K562 (cell line): ENCODE data around the gene FAM240A. TPM values are rescaled to one million over a fixed set of nuclear protein-coding genes. Genes with fewer than 3 reads are reported as not detected.
"Not testable (repeated sequence)": the region's sequence is repeated elsewhere in the genome, so short reads cannot be mapped to it uniquely, and the experiment has no call there.

Experiments used
- ATAC-seq: fragments of 200-7000 bp; cut with Tn5 transposase; 3 replicates; pipeline ENCODE4 v1.9.1; 2020; ENCODE audit warnings: moderate library complexity
- BruUV-seq: library from RNA; stranded (reverse); fragments of 400-500 nt; replicated peaks from 2 replicates; lab custom pipeline; 2021; lab: Mats Ljungman, UMichigan
- CTCF ChIA-PET: fragments of 300-600 bp; formaldehyde crosslinking; extraction: SDS; loops from one replicate; lab custom pipeline; 2021; ENCODE audit warnings: low intra/inter-chr PET ratio; lab: Yijun Ruan, JAX
- POLR2A ChIA-PET: fragments of 300-600, 350-650 bp; sonication (Branson Sonifier 250); formaldehyde crosslinking; extraction: SDS; loops from one replicate; lab custom pipeline; 2021; ENCODE audit warnings: antibody characterized with exemption, inconsistent platforms; lab: Yijun Ruan, JAX
- DNase-seq, 4 experiments: peaks; one replicate each; pipeline versions ENCODE4 v3.0.0 to v3.0.0-alpha.2; 2011 to 2018; ENCODE audit warnings: low spot score in 3 of 4, mixed read lengths in 3 of 4; ENCODE audit errors: extremely low read depth in 1 of 4
- FAIRE-seq: peaks from 2 replicates; lab custom pipeline; 2011; peaks lifted over from hg19 to GRCh38; lab: Jason Lieb, UNC
- H2AFZ ChIP-seq: 2 replicates; pipeline ENCODE4 v1.6.0; 2011; ENCODE audit warnings: low read depth, low read length, control low read depth, inconsistent platforms
- H3K27ac ChIP-seq: fragments of 200-600 bp; 3 replicates; pipeline ENCODE4 v1.8.0; 2011; ENCODE audit warnings: low read depth, mild to moderate bottlenecking, control low read depth, inconsistent platforms, low read length, moderate library complexity, mixed read lengths; ENCODE audit errors: extremely low read depth
- H3K27me3 ChIP-seq, 2 experiments: fragments of 300-600 bp in 1 of 2; 2 replicates in 1 of 2; 3 replicates in 1 of 2; pipeline versions ENCODE4 v1.6.0 to v1.8.0; 2011; ENCODE audit warnings: inconsistent platforms in 2 of 2, low read length in 2 of 2, mild to moderate bottlenecking in 1 of 2, mixed read lengths in 1 of 2, moderate library complexity in 1 of 2; ENCODE audit not compliant: control insufficient read depth in 2 of 2, insufficient read depth in 2 of 2
- H3K36me3 ChIP-seq: fragments of 300-600 bp; 3 replicates; pipeline ENCODE4 v1.8.0; 2011; ENCODE audit warnings: mild to moderate bottlenecking, low read length, inconsistent platforms; ENCODE audit not compliant: control insufficient read depth, insufficient read depth
- H3K4me1 ChIP-seq, 2 experiments: fragments of 200-600 bp in 1 of 2; replicated peaks in 1 of 2; 2 replicates in 1 of 2; 3 replicates in 1 of 2; pipeline versions ENCODE4 v1.5.1 to v1.8.0; 2011; ENCODE audit warnings: inconsistent platforms in 2 of 2, low read length in 2 of 2, mild to moderate bottlenecking in 1 of 2, mixed read lengths in 1 of 2, moderate library complexity in 1 of 2; ENCODE audit not compliant: control insufficient read depth in 2 of 2, insufficient read depth in 2 of 2
- H3K4me2 ChIP-seq: 2 replicates; pipeline ENCODE4 v1.6.1; 2011; ENCODE audit warnings: low read length, control low read depth, inconsistent platforms, mixed read lengths; ENCODE audit not compliant: insufficient read depth
- H3K4me3 ChIP-seq: fragments of 200-600 bp; sonication (generic), shearing (Covaris generic); 2 replicates; pipeline ENCODE4 v1.5.1; 2016; ENCODE audit warnings: control low read depth, inconsistent platforms
- H3K79me2 ChIP-seq: fragments of 200-600 bp; 3 replicates; pipeline ENCODE4 v1.8.0; 2011; ENCODE audit warnings: low read length, inconsistent platforms; ENCODE audit not compliant: control insufficient read depth, insufficient read depth
- H3K9ac ChIP-seq, 2 experiments: 2 replicates each; pipeline versions ENCODE4 v1.6.0 to v1.6.1; 2011; ENCODE audit warnings: low read depth in 2 of 2, low read length in 2 of 2, control low read depth in 1 of 2, inconsistent platforms in 1 of 2, mild to moderate bottlenecking in 1 of 2, mixed read lengths in 1 of 2; ENCODE audit not compliant: insufficient read depth in 1 of 2
- H3K9me1 ChIP-seq: one replicate; pipeline ENCODE4 v1.6.0; 2011; ENCODE audit warnings: inconsistent platforms, mild to moderate bottlenecking, low read length, moderate library complexity; ENCODE audit not compliant: control insufficient read depth, insufficient read depth
- H3K9me3 ChIP-seq: replicated peaks from 2 replicates; pipeline ENCODE4 v1.5.1; 2011; ENCODE audit warnings: low read depth, low read length, inconsistent platforms; ENCODE audit not compliant: control insufficient read depth, insufficient read depth
- H4K20me1 ChIP-seq: replicated peaks from 2 replicates; pipeline ENCODE4 v1.6.1; 2011; ENCODE audit warnings: low read length, inconsistent platforms, mixed read lengths; ENCODE audit not compliant: control insufficient read depth, insufficient read depth
- CTBP1 ChIP-seq: fragments of 450-650 bp; IDR thresholded peaks from 2 replicates; pipeline ENCODE4 v1.6.1; 2016; ENCODE audit warnings: borderline replicate concordance
- DDX20 ChIP-seq: fragments of 450-650 bp; IDR thresholded peaks from 2 replicates; pipeline ENCODE4 v1.6.1; 2016; ENCODE audit warnings: missing genetic modification characterization, low read depth, mild to moderate bottlenecking, missing compliant biosample characterization, moderate library complexity
- HLTF ChIP-seq: fragments of 450-650 bp; IDR thresholded peaks from 2 replicates; pipeline ENCODE4 v1.6.1; 2016
- HSF4 ChIP-seq: fragments of 250-450 bp; sonication (Bioruptor Pico); IDR thresholded peaks from 2 replicates; pipeline ENCODE4 v2.1.2; 2022; ENCODE audit warnings: mild to moderate bottlenecking, moderate library complexity, borderline replicate concordance
- KAT8 ChIP-seq: fragments of 450-650 bp; IDR thresholded peaks from 2 replicates; pipeline ENCODE4 v1.6.1; 2016; ENCODE audit warnings: low read depth, mild to moderate bottlenecking
- RFX7 ChIP-seq: fragments of 250-450 bp; sonication (Bioruptor Pico); IDR thresholded peaks from 2 replicates; pipeline ENCODE4 v1.5.1; 2021; ENCODE audit warnings: mild to moderate bottlenecking
- SIX5 ChIP-seq, 2 experiments: IDR thresholded peaks; 2 replicates each; pipeline ENCODE4 v1.6.1; 2011; ENCODE audit warnings: low read length in 2 of 2, borderline replicate concordance in 1 of 2, low read depth in 1 of 2, mild to moderate bottlenecking in 1 of 2, moderate library complexity in 1 of 2; ENCODE audit not compliant: insufficient read depth in 1 of 2
- SOX6 ChIP-seq: fragments of 450-650 bp; IDR thresholded peaks from 2 replicates; pipeline ENCODE4 v1.6.1; 2014; ENCODE audit warnings: mild to moderate bottlenecking
- STAT5B ChIP-seq: fragments of 250-450 bp; sonication (Bioruptor Pico); IDR thresholded peaks from 2 replicates; pipeline ENCODE4 v1.8.0; 2021; ENCODE audit warnings: mild to moderate bottlenecking, inconsistent platforms
- ZNF830 ChIP-seq: fragments of 250-450 bp; sonication (Bioruptor Pico); IDR thresholded peaks from 2 replicates; pipeline ENCODE4 v1.5.0; 2021; ENCODE audit warnings: mild to moderate bottlenecking
- WGBS: fragments of 100-300 bp; shearing (Covaris generic); methylation state at CpG from one replicate; pipeline ENCODE4 v1.1.6; 2016; ENCODE audit warnings: low coverage, mixed read lengths; ENCODE audit not compliant: insufficient coverage; ENCODE audit errors: missing lambda C conversion rate; 5-methylcytosine and 5-hydroxymethylcytosine counted together
- in situ Hi-C: fragments of 300-500 bp; cut with MboI; formaldehyde crosslinking; loops from 4 replicates; pipeline ENCODE4 v1.15.0; 2018; ENCODE audit warnings: inconsistent platforms, mixed read lengths
- intact Hi-C: fragments of 100-400 bp; cut with micrococcal nuclease; formaldehyde crosslinking; loops from 2 replicates; pipeline ENCODE4 v1.14.2; 2022
- polyA plus RNA-seq, 8 experiments: library from polyadenylated mRNA; depleted of rRNA in 4 of 8; stranded (reverse) in 5 of 8; unstranded in 3 of 8; fragments of >200 nt; fragmentation: Nextera tagmentation in 2 of 8; fragmentation: Illumina TruSeq in 1 of 8; extraction: Ambion mirVana in 2 of 8; extraction: Trizol in 1 of 8; gene quantifications; 2 replicates each; pipeline versions ENCODE4 v1.2.1 to v1.2.3, GENCODE V29; 2011 to 2014; ENCODE audit warnings: inconsistent platforms in 1 of 8, missing spikeins in 1 of 8
- total RNA-seq, 7 experiments: library from RNA; depleted of rRNA in 6 of 7; stranded (reverse); fragments of >200 nt in 6 of 7; fragmentation: Illumina TruSeq in 2 of 7; extraction: Trizol in 2 of 7; gene quantifications; 2 replicates each; pipeline versions ENCODE4 v1.2.1 to v1.2.3, GENCODE V29; 2011 to 2021; ENCODE audit warnings: low replicate concordance in 1 of 7
- TF ChIP-seq, protein P1 (sequence below): IDR thresholded peaks from 2 replicates; pipeline ENCODE4 v1.6.1; 2011; ENCODE audit warnings: borderline replicate concordance, low read depth, mild to moderate bottlenecking, moderate library complexity, low read length; ENCODE audit not compliant: insufficient read depth, poor library complexity, severe bottlenecking
- TF ChIP-seq, protein P2 (sequence below): sonication (generic); formaldehyde crosslinking; IDR thresholded peaks from 2 replicates; pipeline ENCODE4 v1.8.0; 2022; ENCODE audit warnings: mild to moderate bottlenecking, missing genetic modification reagents

The FAM240A gene
- total and polyA plus RNA-seq, 9 of the 15 experiments (the other 6 are each of a cell fraction or from before 2014, with no cell fraction given) = not detected

DNA sequence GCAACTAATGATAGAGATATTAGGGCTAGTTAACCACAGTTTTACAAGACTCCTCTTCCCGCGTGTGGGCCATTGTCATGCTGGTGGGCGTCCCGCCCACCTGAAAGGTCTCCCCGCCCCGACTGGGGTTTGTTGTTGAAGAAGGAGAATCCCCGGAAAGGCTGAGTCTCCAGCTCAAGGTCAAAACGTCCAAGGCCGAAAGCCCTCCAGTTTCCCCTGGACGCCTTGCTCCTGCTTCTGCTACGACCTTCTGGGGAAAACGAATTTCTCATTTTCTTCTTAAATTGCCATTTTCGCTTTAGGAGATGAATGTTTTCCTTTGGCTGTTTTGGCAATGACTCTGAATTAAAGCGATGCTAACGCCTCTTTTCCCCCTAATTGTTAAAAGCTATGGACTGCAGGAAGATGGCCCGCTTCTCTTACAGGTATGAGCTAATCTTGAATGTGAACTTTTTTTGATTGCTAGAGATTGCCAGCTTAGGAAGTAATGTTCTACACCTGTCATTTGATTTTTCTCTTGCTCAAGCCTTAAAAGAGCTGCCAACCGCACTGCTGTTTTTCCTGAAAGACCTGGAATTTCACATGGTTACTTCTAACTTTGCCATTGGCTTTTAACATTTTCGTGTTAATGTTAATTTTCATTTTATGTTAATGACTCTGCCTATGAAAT, 34.6 kb upstream of the FAM240A start:
- H3K4me1 ChIP-seq, H3K9me1 ChIP-seq, H3K9me3 ChIP-seq, H3K27ac ChIP-seq, H3K79me2 ChIP-seq, H3K4me3 ChIP-seq, H4K20me1 ChIP-seq, POLR2A ChIA-PET, ATAC-seq, H3K36me3 ChIP-seq, BruUV-seq, intact Hi-C loops, H2AFZ ChIP-seq, H3K4me2 ChIP-seq, CTCF ChIA-PET, DNase-seq, in situ Hi-C loops, H3K9ac ChIP-seq: not testable (repeated sequence)
- WGBS = 27% methylated on average over 11 of the region's 18 CpGs
- peaks cover 27 to 29% of the 10 kb centered on the region in 2 experiments for H3K27me3 ChIP-seq
- FAIRE-seq = peak; percentile 37

- Histone ChIP-seq H3K9me1 (no peaks in the 10 kb centered on the region), H3K9ac (no peak overlapping the region), H3K4me1 (peaks cover 3 to 5% of the 10 kb centered on the region in 2 experiments; a peak in 3 of 5 replicates), H2AFZ (peak overlapping the region; percentile 3; the same call in 1 of the 2 replicates), H3K79me2 (no peaks in the 10 kb centered on the region), H3K36me3 (no peaks in the 10 kb centered on the region), H3K4me2 (no peak overlapping the region), H3K27me3 (peaks cover 24 to 29% of the 10 kb centered on the region in 2 experiments), H3K9me3 (no peaks in the 10 kb centered on the region), H4K20me1 (no peaks in the 10 kb centered on the region), H3K4me3 (no peak overlapping the region), H3K27ac (no peak overlapping the region)
- WGBS = 7% methylated on average over 10 of the region's 10 CpGs
- peak; percentile 46 for ATAC-seq
- intact Hi-C loops (no loop called here), in situ Hi-C loops (no loop called here)
- peak; percentile 58 for FAIRE-seq
- CTCF ChIA-PET = no interaction called here
- DNase-seq = peak in 1 of 4 experiments; percentile 9
- no TSS peak for BruUV-seq
- POLR2A ChIA-PET = no interaction called here
- TF ChIP-seq RFX7 (CRISPR knock-in tag) (no peak), HSF4 (CRISPR knock-in tag) (no peak), STAT5B (CRISPR knock-in tag) (no peak), SOX6 (peak; percentile 34; the same call in 1 of the 2 replicates), DDX20 (no peak), CTBP1 (0 out of 2 replicates have a peak, but pooled peaks have one; percentile 4), SIX5 (IDR thresholded peaks at IDR 0.05; ENCODE audit: borderline replicate concordance in 1 of 2, insufficient read depth in 1 of 2, low read depth in 1 of 2, low read length in 2 of 2) (no peak), KAT8 (no peak), HLTF (no peak), ZNF830 (CRISPR knock-in tag) (no peak)
- TF ChIP-seq, protein P1, sequence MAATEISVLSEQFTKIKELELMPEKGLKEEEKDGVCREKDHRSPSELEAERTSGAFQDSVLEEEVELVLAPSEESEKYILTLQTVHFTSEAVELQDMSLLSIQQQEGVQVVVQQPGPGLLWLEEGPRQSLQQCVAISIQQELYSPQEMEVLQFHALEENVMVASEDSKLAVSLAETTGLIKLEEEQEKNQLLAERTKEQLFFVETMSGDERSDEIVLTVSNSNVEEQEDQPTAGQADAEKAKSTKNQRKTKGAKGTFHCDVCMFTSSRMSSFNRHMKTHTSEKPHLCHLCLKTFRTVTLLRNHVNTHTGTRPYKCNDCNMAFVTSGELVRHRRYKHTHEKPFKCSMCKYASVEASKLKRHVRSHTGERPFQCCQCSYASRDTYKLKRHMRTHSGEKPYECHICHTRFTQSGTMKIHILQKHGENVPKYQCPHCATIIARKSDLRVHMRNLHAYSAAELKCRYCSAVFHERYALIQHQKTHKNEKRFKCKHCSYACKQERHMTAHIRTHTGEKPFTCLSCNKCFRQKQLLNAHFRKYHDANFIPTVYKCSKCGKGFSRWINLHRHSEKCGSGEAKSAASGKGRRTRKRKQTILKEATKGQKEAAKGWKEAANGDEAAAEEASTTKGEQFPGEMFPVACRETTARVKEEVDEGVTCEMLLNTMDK = no peak
- TF ChIP-seq, protein P2, sequence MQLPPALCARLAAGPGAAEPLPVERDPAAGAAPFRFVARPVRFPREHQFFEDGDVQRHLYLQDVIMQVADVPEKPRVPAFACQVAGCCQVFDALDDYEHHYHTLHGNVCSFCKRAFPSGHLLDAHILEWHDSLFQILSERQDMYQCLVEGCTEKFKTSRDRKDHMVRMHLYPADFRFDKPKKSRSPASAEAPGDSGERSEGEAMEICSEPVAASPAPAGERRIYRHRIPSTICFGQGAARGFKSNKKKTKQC (CRISPR knock-in tag) = no peak
Measured at GRCh38 chr3:46578973-46579755, 33.2 kb upstream of the FAM240A start.
